ENCODE measurements around the gene WASHC3.

Gene WASHC3

DNA sequence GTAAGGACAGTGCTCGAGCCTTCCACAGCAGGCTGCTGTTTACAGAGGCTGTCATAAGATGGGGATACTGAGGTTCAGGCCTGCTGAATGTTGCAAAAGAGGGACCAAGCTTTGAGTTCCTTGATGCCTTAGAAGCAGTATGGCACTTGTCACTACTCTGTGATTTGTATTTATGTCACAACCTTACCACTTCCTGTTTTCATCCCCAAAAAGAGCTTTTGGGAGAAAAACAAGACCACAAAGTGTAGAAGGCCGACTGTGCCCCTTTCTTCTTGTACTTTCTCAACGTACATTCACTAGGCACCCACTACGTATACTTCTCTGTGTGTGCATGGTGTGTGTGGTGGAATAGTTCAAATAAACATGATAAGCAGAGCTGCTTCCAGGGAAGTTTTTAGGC is 94.3 kb downstream of the WASHC3 start:
- TF ChIP-seq, protein P1, sequence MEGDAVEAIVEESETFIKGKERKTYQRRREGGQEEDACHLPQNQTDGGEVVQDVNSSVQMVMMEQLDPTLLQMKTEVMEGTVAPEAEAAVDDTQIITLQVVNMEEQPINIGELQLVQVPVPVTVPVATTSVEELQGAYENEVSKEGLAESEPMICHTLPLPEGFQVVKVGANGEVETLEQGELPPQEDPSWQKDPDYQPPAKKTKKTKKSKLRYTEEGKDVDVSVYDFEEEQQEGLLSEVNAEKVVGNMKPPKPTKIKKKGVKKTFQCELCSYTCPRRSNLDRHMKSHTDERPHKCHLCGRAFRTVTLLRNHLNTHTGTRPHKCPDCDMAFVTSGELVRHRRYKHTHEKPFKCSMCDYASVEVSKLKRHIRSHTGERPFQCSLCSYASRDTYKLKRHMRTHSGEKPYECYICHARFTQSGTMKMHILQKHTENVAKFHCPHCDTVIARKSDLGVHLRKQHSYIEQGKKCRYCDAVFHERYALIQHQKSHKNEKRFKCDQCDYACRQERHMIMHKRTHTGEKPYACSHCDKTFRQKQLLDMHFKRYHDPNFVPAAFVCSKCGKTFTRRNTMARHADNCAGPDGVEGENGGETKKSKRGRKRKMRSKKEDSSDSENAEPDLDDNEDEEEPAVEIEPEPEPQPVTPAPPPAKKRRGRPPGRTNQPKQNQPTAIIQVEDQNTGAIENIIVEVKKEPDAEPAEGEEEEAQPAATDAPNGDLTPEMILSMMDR (IDR thresholded peaks at IDR 0.05; ENCODE audit: control extremely low read depth, extremely low read depth, low read depth, missing control alignments) = no peak
- ChIA-PET CTCF (interaction anchor here (1.1 to 2.0 kb wide), 6 partner anchors 9 to 71 kb away, joined by 3 to 7 read pairs (median 4); no protein-coding TSS in a partner anchor), POLR2A (no interaction called here)
- no peak for DNase-seq (ENCODE audit: extremely low spot score)

DNA sequence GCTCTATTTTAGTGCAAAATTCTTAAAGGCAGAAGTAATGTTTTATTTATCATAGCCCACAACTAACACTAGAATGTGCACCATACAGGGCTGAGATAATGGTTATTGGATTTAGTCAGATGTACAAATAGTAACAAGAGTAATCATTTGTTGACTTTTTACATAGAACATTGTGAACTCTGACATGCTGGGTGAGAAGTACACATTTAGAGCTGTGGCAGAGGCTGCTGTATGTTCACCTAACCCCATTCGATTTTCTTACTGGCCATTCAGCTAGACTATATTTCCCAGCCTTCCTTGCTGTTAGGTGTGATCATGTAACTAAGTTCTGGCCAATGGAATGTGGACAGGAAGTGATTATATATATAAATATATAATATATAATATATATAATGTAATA is 95.3 kb downstream of the WASHC3 start:
- ChIA-PET CTCF (interaction anchor here (0.6 to 4.3 kb wide), 13 partner anchors 8 to 62 kb away, joined by 3 to 25 read pairs (median 3); no protein-coding TSS in a partner anchor), POLR2A (no interaction called here)
- TF ChIP-seq, protein P1 (IDR thresholded peaks at IDR 0.05; ENCODE audit: control extremely low read depth, extremely low read depth, low read depth, missing control alignments) = no peak
- DNase-seq (ENCODE audit: extremely low spot score) = no peak

DNA sequence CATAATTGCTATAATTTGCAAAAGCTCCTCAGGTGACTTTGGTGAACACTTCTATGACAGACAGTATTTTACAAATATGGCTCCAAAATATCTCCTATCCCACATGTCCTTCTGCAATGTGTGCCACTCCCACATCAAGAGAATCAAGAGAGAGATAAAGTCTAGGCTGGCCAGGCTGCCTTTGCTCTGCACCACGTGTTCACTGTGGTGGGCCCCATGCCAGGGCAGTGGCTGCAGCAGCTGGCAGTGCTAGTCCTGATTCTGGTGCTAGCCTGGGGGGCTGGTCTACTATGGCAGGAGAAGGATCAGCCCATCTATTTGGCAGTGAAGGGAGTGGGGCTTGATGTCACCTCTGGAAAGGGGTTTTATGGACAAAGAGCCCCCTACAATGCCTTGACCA is 98.1 kb downstream of the WASHC3 start:
- POLR2A ChIA-PET = no interaction called here
- CTCF ChIA-PET = interaction anchor here (0.9 to 4.3 kb wide), 7 partner anchors 9 to 23 kb away, joined by 3 to 25 read pairs (median 3); no protein-coding TSS in a partner anchor
- TF ChIP-seq, protein P1 (IDR thresholded peaks at IDR 0.05; ENCODE audit: control extremely low read depth, extremely low read depth, low read depth, missing control alignments) = no peak
- DNase-seq (ENCODE audit: extremely low spot score) = no peak
